HG03060 (cell line): ENCODE results near the gene UQCRQ.

Experiments used
- ATAC-seq: cut with Tn5 transposase; IDR thresholded peaks from one replicate; pipeline ENCODE4 v1.9.1; 2021; ENCODE audit warnings: low read depth, moderate number of reproducible peaks; ENCODE audit not compliant: unreplicated experiment

UQCRQ gene

GRCh38 chr5:132898094-132898493, 31.7 kb downstream of the UQCRQ start:
- ATAC-seq, result no peak

- no peak for ATAC-seq
Measured at GRCh38 chr5:132901036-132901435, 34.6 kb downstream of the UQCRQ start.

- ATAC-seq, result no peak
Measured at GRCh38 chr5:132901730-132902129, 35.3 kb downstream of the UQCRQ start.

GRCh38 chr5:132905938-132906337, 39.5 kb downstream of the UQCRQ start:
- no peak for ATAC-seq

GRCh38 chr5:132907161-132907560, 40.7 kb downstream of the UQCRQ start:
- no peak for ATAC-seq

- no peak for ATAC-seq
Measured at GRCh38 chr5:132909702-132910101, 43.3 kb downstream of the UQCRQ start.

- no peak for ATAC-seq
Measured at GRCh38 chr5:132915681-132916080, 49.2 kb downstream of the UQCRQ start.

GRCh38 chr5:132916086-132916485, 49.6 kb downstream of the UQCRQ start:
- ATAC-seq, result no peak
